Measurements from ENCODE around the gene RAI1.
A peak's percentile ranks its signal among the peaks of the same experiment; 100 is the strongest.

RAI1 gene

GRCh38 chr17:17708816-17709215 lies 27.6 kb downstream of the RAI1 start:
- TF ChIP-seq CTCF (IDR thresholded peaks at IDR 0.05; ENCODE audit: insufficient read depth, low read depth, low read length, missing control alignments), result no peak
- DNase-seq (ENCODE audit: low read depth), result no peak
- no peak overlapping the region for H3K4me3 ChIP-seq (ENCODE audit: low read depth, low read length)

- no peak for DNase-seq (ENCODE audit: low read depth)
- TF ChIP-seq CTCF (IDR thresholded peaks at IDR 0.05; ENCODE audit: insufficient read depth, low read depth, low read length, missing control alignments), result no peak
- no peak overlapping the region for H3K4me3 ChIP-seq (ENCODE audit: low read depth, low read length)
These were observed 28.6 kb downstream of the RAI1 start for GRCh38 chr17:17709815-17710321.

GRCh38 chr17:17710355-17710727 lies 29.1 kb downstream of the RAI1 start:
- no peak for TF ChIP-seq CTCF (IDR thresholded peaks at IDR 0.05; ENCODE audit: insufficient read depth, low read depth, low read length, missing control alignments)
- H3K4me3 ChIP-seq (ENCODE audit: low read depth, low read length), result no peak overlapping the region
- no peak for DNase-seq (ENCODE audit: low read depth)

- DNase-seq (ENCODE audit: low read depth), result no peak
- no peak for TF ChIP-seq CTCF (IDR thresholded peaks at IDR 0.05; ENCODE audit: insufficient read depth, low read depth, low read length, missing control alignments)
These were observed 29.7 kb downstream of the RAI1 start for GRCh38 chr17:17710728-17711541.

GRCh38 chr17:17711641-17712162 lies 30.4 kb downstream of the RAI1 start:
- TF ChIP-seq CTCF (IDR thresholded peaks at IDR 0.05; ENCODE audit: insufficient read depth, low read depth, low read length, missing control alignments), result no peak
- H3K4me3 ChIP-seq (ENCODE audit: low read depth, low read length), result no peak overlapping the region
- DNase-seq (ENCODE audit: low read depth), result no peak

More at GRCh38 chr17:17710728-17711541, 29.7 kb downstream of the RAI1 start:
- no peak overlapping the region for H3K4me3 ChIP-seq (ENCODE audit: low read depth, low read length)

- peak; percentile 87 for DNase-seq (ENCODE audit: low read depth)
- no peak overlapping the region; the same call in 1 of the 2 replicates for H3K4me3 ChIP-seq (ENCODE audit: low read depth, low read length)
- no peak for TF ChIP-seq CTCF (IDR thresholded peaks at IDR 0.05; ENCODE audit: insufficient read depth, low read depth, low read length, missing control alignments)
These were observed 31.1 kb downstream of the RAI1 start for GRCh38 chr17:17712268-17712924.

Data from GM12865 (cell line).